ENCODE results near the gene ZBTB39.

- no peak for TF ChIP-seq CTCF (conservative IDR thresholded peaks at IDR 0.05)
- TF ChIP-seq EZH2 (IDR thresholded peaks at IDR 0.05; ENCODE audit: low read depth), result no peak
These were observed 8.0 kb downstream of the ZBTB39 start for GRCh38 chr12:56998316-56998715.
